PC-3 (cell line): ENCODE results near the gene NHLRC2. TPM values are rescaled to one million over a fixed set of nuclear protein-coding genes. Genes with fewer than 3 reads are reported as not detected.

Experiments
- ATAC-seq: fragments of 200-7000 bp; cut with Tn5 transposase; 2 replicates; pipeline ENCODE4 v1.9.1; 2020; ENCODE audit warnings: mild to moderate bottlenecking, moderate library complexity
- BruUV-seq: library from RNA; stranded (reverse); fragments of 400-500 nt; replicated peaks from 2 replicates; lab custom pipeline; 2021; lab: Mats Ljungman, UMichigan
- CTCF ChIA-PET: fragments of 300-600 bp; sonication (Branson Sonifier 250); formaldehyde crosslinking; loops from one replicate; lab custom pipeline; 2022; ENCODE audit warnings: antibody characterized with exemption; lab: Charles Lee
- POLR2A ChIA-PET: fragments of 300-600 bp; sonication (Branson Sonifier 250); formaldehyde crosslinking; loops from one replicate; lab custom pipeline; 2022; ENCODE audit warnings: antibody characterized with exemption; ENCODE audit not compliant: unreplicated experiment; lab: Charles Lee
- DNase-seq: peaks from one replicate; pipeline ENCODE4 v3.0.0-alpha.2; 2015
- H2AFZ ChIP-seq: fragments of 300-600 bp; sonication (generic); 2 replicates; pipeline ENCODE4 v1.6.0; 2016; ENCODE audit warnings: antibody characterized with exemption, low read length
- H3F3A ChIP-seq: fragments of 300-600 bp; sonication (generic); one replicate; pipeline ENCODE4 v1.6.0; 2017; ENCODE audit warnings: antibody characterized with exemption, low read length, control low read depth, mild to moderate bottlenecking; ENCODE audit not compliant: unreplicated experiment
- H3K27ac ChIP-seq: fragments of 300-600 bp; sonication (generic); 2 replicates; pipeline ENCODE4 v1.5.1; 2016; ENCODE audit warnings: mild to moderate bottlenecking, low read length
- H3K27me3 ChIP-seq: fragments of 300-600 bp; sonication (generic); 2 replicates; pipeline ENCODE4 v1.6.1; 2016; ENCODE audit warnings: low read length, mixed read lengths
- H3K36me3 ChIP-seq: fragments of 300-600 bp; sonication (generic); 2 replicates; pipeline ENCODE4 v1.6.1; 2016; ENCODE audit warnings: low read depth, mixed run types, low read length, mixed read lengths
- H3K4me1 ChIP-seq: fragments of 300-600 bp; sonication (generic); 2 replicates; pipeline ENCODE4 v1.5.1; 2016; ENCODE audit warnings: low read length; ENCODE audit not compliant: insufficient read depth
- H3K4me2 ChIP-seq: fragments of 300-600 bp; sonication (generic); 2 replicates; pipeline ENCODE4 v1.6.0; 2016; ENCODE audit warnings: low read length
- H3K4me3 ChIP-seq: fragments of 300-600 bp; sonication (generic); 2 replicates; pipeline ENCODE4 v1.5.1; 2016; ENCODE audit warnings: mild to moderate bottlenecking, low read length, mixed read lengths
- H3K79me2 ChIP-seq: fragments of 300-600 bp; sonication (generic); 2 replicates; pipeline ENCODE4 v1.6.1; 2017; ENCODE audit warnings: low read length, mixed read lengths
- H3K9ac ChIP-seq: fragments of 300-600 bp; sonication (generic); 2 replicates; pipeline ENCODE4 v1.6.0; 2016; ENCODE audit warnings: mild to moderate bottlenecking, low read length
- H3K9me2 ChIP-seq: fragments of 300-600 bp; sonication (generic); replicated peaks from 2 replicates; pipeline ENCODE4 v1.6.1; 2016; ENCODE audit warnings: mixed run types, low read length, mixed read lengths
- H3K9me3 ChIP-seq: fragments of 300-600 bp; sonication (generic); 2 replicates; pipeline ENCODE4 v1.6.1; 2016; ENCODE audit warnings: low read length, mixed read lengths
- H4K20me1 ChIP-seq: fragments of 300-600 bp; sonication (generic); 2 replicates; pipeline ENCODE4 v1.6.1; 2016; ENCODE audit warnings: low read length, mixed read lengths
- CTCF ChIP-seq: fragments of 300-600 bp; sonication (generic); conservative IDR thresholded peaks from 2 replicates; pipeline ENCODE4 v1.5.1; 2017; ENCODE audit warnings: antibody characterized with exemption, low read depth, mild to moderate bottlenecking, low read length
- EZH2 ChIP-seq: fragments of 300-600 bp; sonication (generic); IDR thresholded peaks from one replicate; pipeline ENCODE4 v1.6.1; 2017; ENCODE audit warnings: antibody characterized with exemption, mild to moderate bottlenecking, low read length; ENCODE audit not compliant: unreplicated experiment
- EZH2phosphoT487 ChIP-seq: fragments of 300-600 bp; sonication (generic); IDR thresholded peaks from 2 replicates; pipeline ENCODE4 v1.6.1; 2018; ENCODE audit warnings: mild to moderate bottlenecking, antibody characterized with exemption, low read length, borderline replicate concordance
- intact Hi-C: fragments of 100-400 bp; cut with micrococcal nuclease; formaldehyde crosslinking; loops from 2 replicates; pipeline ENCODE4 v1.9.0; 2023
- total RNA-seq: library from RNA; depleted of rRNA; stranded (reverse); fragments of >200 nt; gene quantifications from 2 replicates; pipeline ENCODE4 v1.2.3, GENCODE V29; 2014

The NHLRC2 gene
- total RNA-seq, 1 experiment from 2014 or later, result 17.5 TPM

GRCh38 chr10:113945075-113945686, 90.7 kb downstream of the NHLRC2 start:
- DNase-seq, result peak; percentile 70
- peak overlapping the region; percentile 38 for H3K4me2 ChIP-seq
- CTCF ChIA-PET, result interaction anchor here (0.6 kb wide), 2 partner anchors 20 to 33 kb away, joined by 3 read pairs; no protein-coding TSS in a partner anchor

GRCh38 chr10:113945687-113946085, 91.2 kb downstream of the NHLRC2 start:
- TF ChIP-seq EZH2phosphoT487 (no peak), CTCF (no peak), EZH2 (no peak)
- POLR2A ChIA-PET, result no interaction called here
- peak overlapping the region; percentile 38; the same call in 1 of the 2 replicates for H3K4me2 ChIP-seq

More at GRCh38 chr10:113945075-113945686, 90.7 kb downstream of the NHLRC2 start:
- no TSS peak for BruUV-seq
- Histone ChIP-seq H3K9me2 (no peaks in the 10 kb centered on the region), H3K36me3 (no peaks in the 10 kb centered on the region), H3K27me3 (no peaks in the 10 kb centered on the region), H3K9ac (no peak overlapping the region), H3K79me2 (no peaks in the 10 kb centered on the region), H2AFZ (no peak overlapping the region), H3K4me3 (no peak overlapping the region), H3K27ac (no peak overlapping the region), H3K9me3 (no peaks in the 10 kb centered on the region), H3F3A (no peaks in the 10 kb centered on the region), H3K4me1 (peaks cover 24% of the 10 kb centered on the region), H4K20me1 (no peaks in the 10 kb centered on the region)
- POLR2A ChIA-PET, result no interaction called here
- intact Hi-C loops, result no loop called here
- peak; percentile 84 for ATAC-seq
- TF ChIP-seq CTCF (no peak), EZH2 (no peak), EZH2phosphoT487 (no peak)

More at GRCh38 chr10:113945687-113946085, 91.2 kb downstream of the NHLRC2 start:
- no peaks in the 10 kb centered on the region for H3K27me3 ChIP-seq
- DNase-seq (no peak), ATAC-seq (no peak)
- H4K20me1 ChIP-seq, result no peaks in the 10 kb centered on the region
- H3K36me3 ChIP-seq, result no peaks in the 10 kb centered on the region
- no TSS peak for BruUV-seq
- H3K4me1 ChIP-seq, result peaks cover 24% of the 10 kb centered on the region
- intact Hi-C loops, result no loop called here
- H3F3A ChIP-seq, result no peaks in the 10 kb centered on the region
- H3K9me2 ChIP-seq, result no peaks in the 10 kb centered on the region
- H2AFZ ChIP-seq, result no peak overlapping the region
- no peaks in the 10 kb centered on the region for H3K79me2 ChIP-seq
- no peak overlapping the region for H3K4me3 ChIP-seq
- H3K9ac ChIP-seq, result no peak overlapping the region
- CTCF ChIA-PET, result no interaction called here
- no peaks in the 10 kb centered on the region for H3K9me3 ChIP-seq
- H3K27ac ChIP-seq, result no peak overlapping the region
